Cerebellar nuclear complex (tissue), 1 donor: ENCODE data around the gene PPP1R3E.

Experiments
- DNase-seq, 2 experiments: peaks; one replicate each; lab custom pipeline; 2025; lab: John Stamatoyannopoulos, UW

The PPP1R3E gene

GRCh38 chr14:23248601-23249000, 54.1 kb downstream of the PPP1R3E start:
- DNase-seq, result no peak
